Kidney capillary endothelial cell (primary cell): Measurements from ENCODE around the gene RPS19.
"Not testable (repeated sequence)": the region's sequence is repeated elsewhere in the genome, so short reads cannot be mapped to it uniquely, and the experiment has no call there.

Experiments
- DNase-seq: peaks from one replicate; pipeline ENCODE4 v3.0.0-alpha.2; 2018; ENCODE audit warnings: low spot score

Gene RPS19

GRCh38 chr19:41860419-41861115 is 512 bp downstream of the RPS19 start:
- DNase-seq = no peak

GRCh38 chr19:41861116-41861768 is 1.2 kb downstream of the RPS19 start:
- DNase-seq = no peak

- no peak for DNase-seq
Measured at GRCh38 chr19:41861846-41862245, 1.8 kb downstream of the RPS19 start.

GRCh38 chr19:41862445-41862986 is 2.5 kb downstream of the RPS19 start:
- no peak for DNase-seq

GRCh38 chr19:41863209-41863931 is 3.3 kb downstream of the RPS19 start:
- no peak for DNase-seq

GRCh38 chr19:41864374-41864773 is 4.3 kb downstream of the RPS19 start:
- DNase-seq = no peak

GRCh38 chr19:41866284-41866683 is 6.2 kb downstream of the RPS19 start:
- DNase-seq = no peak

- DNase-seq = no peak
Measured at GRCh38 chr19:41868120-41868988, 8.3 kb downstream of the RPS19 start.

GRCh38 chr19:41868989-41869300 is 8.9 kb downstream of the RPS19 start:
- DNase-seq = no peak

GRCh38 chr19:41869374-41869955 is 9.4 kb downstream of the RPS19 start:
- DNase-seq = no peak

- no peak for DNase-seq
Measured at GRCh38 chr19:41870401-41870873, 10.4 kb downstream of the RPS19 start.

GRCh38 chr19:41871573-41872383 is 11.7 kb downstream of the RPS19 start:
- DNase-seq = no peak

- no peak for DNase-seq
Measured at GRCh38 chr19:41872384-41872774, 12.3 kb downstream of the RPS19 start.

- DNase-seq = no peak
Measured at GRCh38 chr19:41872775-41873647, 13.0 kb downstream of the RPS19 start.

- not testable (repeated sequence) for DNase-seq
Measured at GRCh38 chr19:41875973-41876372, 15.9 kb downstream of the RPS19 start.

GRCh38 chr19:41876847-41877832 is 17.1 kb downstream of the RPS19 start, which contains the start of gene CD79A:
TSS of gene CD79A (plus strand) at chr19:41877279. CDS start at chr19:41877305, 26 bp downstream.
- no peak for DNase-seq

- no peak for DNase-seq
Measured at GRCh38 chr19:41877916-41878905, 18.2 kb downstream of the RPS19 start.
